Cardiac fibroblast (primary cell): ENCODE results near the gene RAB20.

Source experiments
- DNase-seq, 2 donors: peaks; one replicate each; pipeline versions ENCODE4 v3.0.0 to v3.0.0-alpha.2; 2010; ENCODE audit warnings: low read depth in 2 of 2
- H3K4me3 ChIP-seq, 2 donors: replicated peaks in 1 of 2; 1 replicate in 1 of 2; 2 replicates in 1 of 2; pipeline ENCODE4 v1.5.1; 2011; ENCODE audit warnings: low read depth in 2 of 2, low read length in 2 of 2, mild to moderate bottlenecking in 2 of 2, moderate library complexity in 1 of 2
- TF ChIP-seq, protein P1 (sequence below): IDR thresholded peaks from one replicate; pipeline ENCODE4 v1.5.1; 2011; ENCODE audit warnings: low read depth, mild to moderate bottlenecking, low read length, inconsistent platforms

The RAB20 gene

DNA sequence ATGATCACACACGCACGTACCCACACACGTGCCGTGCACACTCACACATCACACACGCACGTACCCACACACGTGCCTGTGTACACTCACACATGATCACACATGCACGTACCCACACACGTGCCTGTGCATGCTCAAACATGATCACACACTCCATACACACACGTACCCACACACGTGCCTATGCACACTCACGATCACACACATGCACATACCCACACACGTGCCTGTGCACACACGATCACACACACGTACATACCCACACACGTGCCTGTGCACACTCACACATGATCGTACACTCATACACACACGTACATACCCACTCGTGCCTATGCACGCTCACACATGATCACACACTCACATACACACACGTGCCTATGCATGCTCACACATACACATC lies 86.8 kb downstream of the RAB20 start:
- no peak overlapping the region for H3K4me3 ChIP-seq
- TF ChIP-seq, protein P1, sequence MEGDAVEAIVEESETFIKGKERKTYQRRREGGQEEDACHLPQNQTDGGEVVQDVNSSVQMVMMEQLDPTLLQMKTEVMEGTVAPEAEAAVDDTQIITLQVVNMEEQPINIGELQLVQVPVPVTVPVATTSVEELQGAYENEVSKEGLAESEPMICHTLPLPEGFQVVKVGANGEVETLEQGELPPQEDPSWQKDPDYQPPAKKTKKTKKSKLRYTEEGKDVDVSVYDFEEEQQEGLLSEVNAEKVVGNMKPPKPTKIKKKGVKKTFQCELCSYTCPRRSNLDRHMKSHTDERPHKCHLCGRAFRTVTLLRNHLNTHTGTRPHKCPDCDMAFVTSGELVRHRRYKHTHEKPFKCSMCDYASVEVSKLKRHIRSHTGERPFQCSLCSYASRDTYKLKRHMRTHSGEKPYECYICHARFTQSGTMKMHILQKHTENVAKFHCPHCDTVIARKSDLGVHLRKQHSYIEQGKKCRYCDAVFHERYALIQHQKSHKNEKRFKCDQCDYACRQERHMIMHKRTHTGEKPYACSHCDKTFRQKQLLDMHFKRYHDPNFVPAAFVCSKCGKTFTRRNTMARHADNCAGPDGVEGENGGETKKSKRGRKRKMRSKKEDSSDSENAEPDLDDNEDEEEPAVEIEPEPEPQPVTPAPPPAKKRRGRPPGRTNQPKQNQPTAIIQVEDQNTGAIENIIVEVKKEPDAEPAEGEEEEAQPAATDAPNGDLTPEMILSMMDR: no peak
- no peak for DNase-seq
